Measurements from ENCODE around the gene PLEKHA7.
"Not testable (repeated sequence)": the region's sequence is repeated elsewhere in the genome, so short reads cannot be mapped to it uniquely, and the experiment has no call there.

Gene PLEKHA7

DNA sequence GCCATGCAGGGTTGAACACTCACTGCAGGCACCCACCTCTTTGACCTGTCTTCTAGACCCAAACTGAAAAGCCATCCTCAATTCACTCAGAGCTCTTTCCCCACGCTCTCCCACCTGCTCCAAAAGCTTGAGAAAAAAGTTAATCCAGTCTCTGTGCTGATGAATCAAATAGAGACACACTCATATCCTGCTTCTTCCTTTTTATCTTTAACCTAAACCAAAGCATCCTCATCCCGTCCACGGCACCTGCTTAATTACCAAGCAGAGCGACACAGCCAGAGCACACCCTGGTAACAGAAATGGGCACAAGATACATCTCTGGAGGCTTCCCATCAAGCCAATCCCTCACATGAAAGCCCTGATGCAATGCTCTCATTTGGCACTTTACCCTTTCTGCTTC, 102.6 kb downstream of the PLEKHA7 start:
- Histone ChIP-seq H3K4me3 (ENCODE audit: low read depth, low read length) (no peak overlapping the region), H3K27me3 (replicated peaks) (no peaks in the 10 kb centered on the region), H3K36me3 (replicated peaks) (no peaks in the 10 kb centered on the region), H3K27ac (no peak overlapping the region)
- no peak for DNase-seq
- in situ Hi-C loops (cut with HindIII; ENCODE audit: low pct_ligation_motif_present, low sequenced_read_pairs): no loop called here
- TF ChIP-seq, protein P1, sequence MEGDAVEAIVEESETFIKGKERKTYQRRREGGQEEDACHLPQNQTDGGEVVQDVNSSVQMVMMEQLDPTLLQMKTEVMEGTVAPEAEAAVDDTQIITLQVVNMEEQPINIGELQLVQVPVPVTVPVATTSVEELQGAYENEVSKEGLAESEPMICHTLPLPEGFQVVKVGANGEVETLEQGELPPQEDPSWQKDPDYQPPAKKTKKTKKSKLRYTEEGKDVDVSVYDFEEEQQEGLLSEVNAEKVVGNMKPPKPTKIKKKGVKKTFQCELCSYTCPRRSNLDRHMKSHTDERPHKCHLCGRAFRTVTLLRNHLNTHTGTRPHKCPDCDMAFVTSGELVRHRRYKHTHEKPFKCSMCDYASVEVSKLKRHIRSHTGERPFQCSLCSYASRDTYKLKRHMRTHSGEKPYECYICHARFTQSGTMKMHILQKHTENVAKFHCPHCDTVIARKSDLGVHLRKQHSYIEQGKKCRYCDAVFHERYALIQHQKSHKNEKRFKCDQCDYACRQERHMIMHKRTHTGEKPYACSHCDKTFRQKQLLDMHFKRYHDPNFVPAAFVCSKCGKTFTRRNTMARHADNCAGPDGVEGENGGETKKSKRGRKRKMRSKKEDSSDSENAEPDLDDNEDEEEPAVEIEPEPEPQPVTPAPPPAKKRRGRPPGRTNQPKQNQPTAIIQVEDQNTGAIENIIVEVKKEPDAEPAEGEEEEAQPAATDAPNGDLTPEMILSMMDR (IDR thresholded peaks at IDR 0.05; ENCODE audit: low read depth, low read length, missing control alignments): no peak

DNA sequence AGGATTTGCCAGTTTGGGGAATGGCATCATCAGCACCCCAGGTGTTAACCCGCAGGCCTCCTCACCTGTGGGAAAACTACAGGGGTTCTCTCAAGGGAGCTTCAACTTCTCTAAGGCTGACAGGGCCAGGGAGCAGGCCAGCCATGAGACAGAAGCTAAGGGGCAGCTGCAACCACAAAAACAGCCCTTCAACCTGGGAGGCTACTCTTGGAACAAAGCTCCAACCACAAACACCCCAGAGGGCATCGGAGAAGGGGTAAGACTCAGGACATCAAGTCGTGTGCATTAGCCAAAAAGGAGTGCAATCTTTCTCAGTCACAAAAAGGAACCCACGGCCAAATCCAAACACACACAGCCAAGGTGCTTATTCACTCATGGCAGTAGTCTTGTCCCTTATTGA, 103.0 kb downstream of the PLEKHA7 start:
- H3K4me3 ChIP-seq (ENCODE audit: low read depth, low read length): no peak overlapping the region
- in situ Hi-C loops (cut with HindIII; ENCODE audit: low pct_ligation_motif_present, low sequenced_read_pairs): no loop called here
- no peaks in the 10 kb centered on the region for H3K27me3 ChIP-seq (replicated peaks)
- H3K36me3 ChIP-seq (replicated peaks): no peaks in the 10 kb centered on the region
- H3K27ac ChIP-seq: no peak overlapping the region
- TF ChIP-seq, protein P1 (IDR thresholded peaks at IDR 0.05; ENCODE audit: low read depth, low read length, missing control alignments): no peak
- DNase-seq: no peak

DNA sequence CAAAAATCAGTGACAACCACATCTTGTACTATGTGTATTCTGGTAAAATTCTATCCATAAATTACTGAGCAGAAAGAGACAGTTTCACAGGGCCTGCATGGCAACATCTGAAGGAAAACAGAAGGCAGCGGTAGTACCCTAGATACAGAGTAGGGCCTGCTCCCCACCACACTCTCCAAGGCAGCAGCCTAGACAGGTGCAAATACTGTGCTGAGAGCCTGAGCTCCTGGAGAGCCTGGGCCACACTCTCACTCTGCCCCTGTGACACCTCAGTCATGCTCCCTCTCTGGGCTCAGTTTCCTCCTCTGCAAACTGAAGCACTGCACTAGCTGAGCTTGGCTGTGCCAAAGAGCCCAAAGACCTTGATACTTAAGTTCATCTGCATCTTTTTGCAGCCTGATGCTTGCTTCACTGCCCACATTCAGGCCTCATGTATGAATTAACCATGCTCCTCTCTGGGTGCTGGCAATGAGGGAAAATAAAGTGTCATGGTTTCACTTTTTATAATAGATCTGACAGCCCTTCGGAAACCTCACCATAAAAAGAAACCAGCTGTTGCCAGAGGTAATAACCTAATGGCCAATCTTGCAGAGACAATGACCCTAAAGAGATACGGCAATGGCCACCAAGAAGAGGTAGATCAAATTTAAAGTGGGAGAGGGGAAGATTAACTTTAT, 104.7 kb downstream of the PLEKHA7 start:
- Histone ChIP-seq H3K27me3 (replicated peaks) (no peaks in the 10 kb centered on the region), H3K4me3 (ENCODE audit: low read depth, low read length) (no peak overlapping the region), H3K27ac (no peak overlapping the region), H3K36me3 (replicated peaks) (no peaks in the 10 kb centered on the region)
- TF ChIP-seq, protein P1 (IDR thresholded peaks at IDR 0.05; ENCODE audit: low read depth, low read length, missing control alignments): no peak
- in situ Hi-C loops (cut with HindIII; ENCODE audit: low pct_ligation_motif_present, low sequenced_read_pairs): no loop called here
- no peak for DNase-seq

DNA sequence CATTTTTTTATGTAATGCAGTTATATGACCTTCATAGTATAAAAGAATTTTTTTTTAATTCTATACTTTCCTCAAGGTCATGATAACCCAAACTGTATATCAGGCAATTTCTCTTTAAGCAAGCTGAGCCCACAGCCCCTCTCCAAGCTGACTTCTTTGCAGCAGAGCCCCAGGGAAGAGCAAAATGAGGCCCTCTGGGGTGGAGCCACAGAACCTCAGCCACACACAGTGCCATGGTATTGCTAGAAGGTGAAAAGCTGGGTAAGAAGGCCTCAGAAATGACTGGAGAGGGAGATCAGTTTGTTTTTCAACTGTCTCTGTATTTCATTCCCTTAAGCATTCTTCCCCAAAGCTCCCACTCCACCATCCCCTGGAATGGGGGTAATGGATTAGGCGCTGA, 108.8 kb downstream of the PLEKHA7 start:
- Histone ChIP-seq H3K4me3 (ENCODE audit: low read depth, low read length) (no peak overlapping the region), H3K27ac (no peak overlapping the region), H3K27me3 (replicated peaks) (no peaks in the 10 kb centered on the region), H3K36me3 (replicated peaks) (no peaks in the 10 kb centered on the region)
- TF ChIP-seq, protein P1 (IDR thresholded peaks at IDR 0.05; ENCODE audit: low read depth, low read length, missing control alignments): no peak
- in situ Hi-C loops (cut with HindIII; ENCODE audit: low pct_ligation_motif_present, low sequenced_read_pairs): no loop called here
- DNase-seq: no peak

DNA sequence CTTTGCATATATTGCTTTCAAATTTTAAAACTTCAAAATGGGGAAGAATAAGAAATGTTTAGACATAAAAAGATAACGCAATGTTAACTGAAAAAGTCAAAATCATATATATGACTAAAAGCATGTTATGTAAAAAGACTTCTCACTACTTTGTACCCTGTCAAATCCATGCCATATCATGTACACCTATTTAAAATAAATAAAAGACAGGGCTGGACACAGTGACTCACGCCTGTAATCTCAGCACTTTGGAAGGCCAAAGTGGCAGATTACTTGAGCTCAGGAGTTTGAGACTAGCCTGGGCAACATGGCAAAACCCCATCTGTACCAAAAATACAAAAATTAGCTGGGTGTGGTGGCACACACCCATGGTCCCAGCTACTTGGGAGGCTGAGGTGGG, 109.5 kb downstream of the PLEKHA7 start:
- in situ Hi-C loops (cut with HindIII; ENCODE audit: low pct_ligation_motif_present, low sequenced_read_pairs); H3K27ac ChIP-seq; H3K4me3 ChIP-seq (ENCODE audit: low read depth, low read length); DNase-seq; H3K36me3 ChIP-seq (replicated peaks); H3K27me3 ChIP-seq (replicated peaks): not testable (repeated sequence)

DNA sequence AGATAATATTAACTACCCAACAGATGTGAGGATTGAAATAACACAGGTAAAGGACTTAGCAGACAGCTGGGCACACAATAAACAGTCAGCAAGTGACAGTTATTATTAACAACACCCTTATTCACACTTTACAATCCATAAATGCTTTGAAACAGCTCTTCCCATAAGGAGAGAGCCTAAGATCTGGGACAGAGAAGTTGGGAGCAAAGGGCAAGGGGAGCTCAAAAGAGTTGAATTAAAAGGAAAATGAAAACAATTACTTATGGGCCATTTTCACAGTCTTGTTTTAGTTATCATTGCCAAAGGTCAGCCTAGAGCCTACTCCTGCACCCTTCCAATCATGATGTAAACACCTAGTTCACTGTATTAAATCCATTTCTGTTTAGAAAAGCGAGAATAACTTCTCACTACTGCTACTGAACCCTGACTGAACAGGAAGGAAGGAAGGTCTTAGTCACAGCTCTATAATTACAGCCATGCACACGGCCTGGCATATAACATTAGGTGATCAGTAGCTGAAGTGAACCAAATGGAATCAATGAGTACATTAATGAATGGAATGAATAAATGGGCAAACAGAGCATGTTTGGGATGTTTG, 111.3 kb downstream of the PLEKHA7 start:
- no peak overlapping the region for H3K4me3 ChIP-seq (ENCODE audit: low read depth, low read length)
- H3K36me3 ChIP-seq (replicated peaks): no peaks in the 10 kb centered on the region
- H3K27me3 ChIP-seq (replicated peaks): no peaks in the 10 kb centered on the region
- no peak for DNase-seq
- in situ Hi-C loops (cut with HindIII; ENCODE audit: low pct_ligation_motif_present, low sequenced_read_pairs): no loop called here
- no peak overlapping the region for H3K27ac ChIP-seq
- TF ChIP-seq, protein P1 (IDR thresholded peaks at IDR 0.05; ENCODE audit: low read depth, low read length, missing control alignments): no peak
